Measurements from ENCODE around the gene RTEL1.

RTEL1 gene

DNA sequence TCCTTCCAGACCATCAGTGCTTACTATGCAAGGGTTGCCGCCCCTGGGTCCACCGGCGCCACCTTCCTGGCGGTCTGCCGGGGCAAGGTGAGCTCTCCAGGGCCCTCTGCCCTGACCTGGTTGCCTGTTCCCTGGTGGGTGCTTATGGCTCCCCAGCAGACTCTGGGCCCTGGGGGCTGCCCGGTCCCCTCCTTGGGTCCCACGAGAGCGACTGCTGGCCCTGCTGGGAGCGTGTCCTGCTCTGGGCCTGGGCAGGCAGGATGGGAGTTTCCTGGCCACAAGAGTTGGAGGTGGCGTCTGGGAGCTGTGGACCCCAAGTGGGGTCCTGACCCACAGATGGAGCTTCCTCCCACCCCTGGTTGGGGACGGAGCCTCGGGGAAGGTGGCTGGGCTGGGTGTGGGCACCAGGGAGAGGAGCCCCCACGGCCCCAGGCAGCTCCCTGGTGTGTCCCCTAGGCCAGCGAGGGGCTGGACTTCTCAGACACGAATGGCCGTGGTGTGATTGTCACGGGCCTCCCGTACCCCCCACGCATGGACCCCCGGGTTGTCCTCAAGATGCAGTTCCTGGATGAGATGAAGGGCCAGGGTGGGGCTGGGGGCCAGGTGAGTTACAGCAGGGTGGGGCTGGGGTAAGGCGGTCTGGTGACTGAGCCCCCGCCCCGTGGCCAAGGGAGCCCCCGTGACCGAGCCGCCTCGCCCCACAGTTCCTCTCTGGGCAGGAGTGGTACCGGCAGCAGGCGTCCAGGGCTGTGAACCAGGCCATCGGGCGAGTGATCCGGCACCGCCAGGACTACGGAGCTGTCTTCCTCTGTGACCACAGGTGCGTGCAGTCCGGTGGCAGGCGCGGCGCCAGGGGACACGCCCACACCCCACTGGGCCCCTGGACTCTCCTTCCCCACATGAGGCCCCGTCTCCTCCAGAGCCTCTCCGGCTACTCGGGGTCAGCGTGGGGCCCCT is 31.2 kb downstream of the RTEL1 start:
- no peak for DNase-seq (ENCODE audit: low read depth)

GRCh38 chr20:63690003-63690897 is 32.1 kb downstream of the RTEL1 start:
- no peak for DNase-seq (ENCODE audit: low read depth)

DNA sequence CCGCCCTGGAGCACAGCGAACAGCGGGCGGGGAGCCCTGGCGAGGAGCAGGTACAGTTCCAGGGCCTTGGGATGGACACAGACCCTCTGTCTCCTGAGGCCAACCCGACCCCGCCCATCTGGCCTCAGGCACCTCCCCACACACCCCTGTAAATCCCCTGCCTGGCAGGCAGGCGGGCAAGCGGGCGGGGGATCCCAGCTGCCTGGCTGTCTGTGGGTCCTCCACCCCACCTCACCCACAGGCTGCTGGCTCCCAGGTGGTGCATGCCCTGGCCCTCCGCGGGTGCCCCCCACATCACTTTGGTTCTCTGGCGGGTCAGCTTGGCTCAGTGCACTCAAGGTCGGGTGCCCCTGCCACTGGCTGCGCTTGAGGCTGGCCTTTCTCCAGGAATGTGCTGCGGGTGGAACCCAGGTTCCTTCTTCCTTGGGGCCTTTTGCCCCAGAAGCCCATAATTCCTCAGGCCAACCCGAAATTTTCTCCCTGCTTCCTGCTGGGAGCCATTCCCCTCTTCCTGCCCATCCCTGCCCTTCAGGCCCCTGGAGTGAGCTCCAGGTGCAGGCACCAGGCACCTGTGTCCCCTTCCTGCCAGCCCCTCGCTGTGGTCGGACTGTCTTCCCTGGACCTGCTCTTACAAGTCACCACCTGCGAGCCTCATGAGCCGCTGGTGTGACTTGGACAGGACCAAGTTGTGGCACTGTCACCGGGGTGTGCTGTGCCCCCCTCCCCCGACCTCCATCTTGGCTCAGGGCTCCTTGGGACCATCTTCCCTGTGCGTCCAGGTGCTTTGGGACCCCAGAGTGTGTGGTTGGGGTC is 33.0 kb downstream of the RTEL1 start:
- no peak for DNase-seq (ENCODE audit: low read depth)

- DNase-seq (ENCODE audit: low read depth) = no peak
Measured at GRCh38 chr20:63691711-63692435, 33.8 kb downstream of the RTEL1 start.

- DNase-seq (ENCODE audit: low read depth) = no peak
Measured at GRCh38 chr20:63692436-63693082, 34.4 kb downstream of the RTEL1 start.

DNA sequence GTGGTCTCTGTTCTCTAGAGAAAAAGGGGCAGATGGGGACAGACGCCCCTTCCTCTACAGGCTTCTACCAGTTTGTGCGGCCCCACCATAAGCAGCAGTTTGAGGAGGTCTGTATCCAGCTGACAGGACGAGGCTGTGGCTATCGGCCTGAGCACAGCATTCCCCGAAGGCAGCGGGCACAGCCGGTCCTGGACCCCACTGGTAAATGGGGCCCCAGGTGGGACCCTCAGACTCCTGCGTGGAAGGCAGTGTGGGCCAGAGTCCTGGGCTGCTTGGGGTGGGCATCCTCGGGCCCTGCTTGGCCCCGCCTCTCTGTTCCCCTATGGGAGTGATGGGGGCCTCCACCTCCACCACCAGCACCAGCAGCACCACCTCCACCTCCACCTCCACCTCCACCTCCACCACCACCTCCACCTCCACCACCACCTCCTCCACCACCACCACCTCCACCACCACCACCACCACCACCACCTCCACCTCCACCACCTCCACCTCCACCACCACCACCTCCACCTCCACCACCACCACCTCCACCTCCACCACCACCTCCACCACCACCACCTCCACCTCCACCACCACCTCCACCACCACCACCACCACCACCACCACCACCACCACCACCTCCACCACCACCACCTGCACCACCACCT is 35.1 kb downstream of the RTEL1 start:
- no peak for DNase-seq (ENCODE audit: low read depth)

DNA sequence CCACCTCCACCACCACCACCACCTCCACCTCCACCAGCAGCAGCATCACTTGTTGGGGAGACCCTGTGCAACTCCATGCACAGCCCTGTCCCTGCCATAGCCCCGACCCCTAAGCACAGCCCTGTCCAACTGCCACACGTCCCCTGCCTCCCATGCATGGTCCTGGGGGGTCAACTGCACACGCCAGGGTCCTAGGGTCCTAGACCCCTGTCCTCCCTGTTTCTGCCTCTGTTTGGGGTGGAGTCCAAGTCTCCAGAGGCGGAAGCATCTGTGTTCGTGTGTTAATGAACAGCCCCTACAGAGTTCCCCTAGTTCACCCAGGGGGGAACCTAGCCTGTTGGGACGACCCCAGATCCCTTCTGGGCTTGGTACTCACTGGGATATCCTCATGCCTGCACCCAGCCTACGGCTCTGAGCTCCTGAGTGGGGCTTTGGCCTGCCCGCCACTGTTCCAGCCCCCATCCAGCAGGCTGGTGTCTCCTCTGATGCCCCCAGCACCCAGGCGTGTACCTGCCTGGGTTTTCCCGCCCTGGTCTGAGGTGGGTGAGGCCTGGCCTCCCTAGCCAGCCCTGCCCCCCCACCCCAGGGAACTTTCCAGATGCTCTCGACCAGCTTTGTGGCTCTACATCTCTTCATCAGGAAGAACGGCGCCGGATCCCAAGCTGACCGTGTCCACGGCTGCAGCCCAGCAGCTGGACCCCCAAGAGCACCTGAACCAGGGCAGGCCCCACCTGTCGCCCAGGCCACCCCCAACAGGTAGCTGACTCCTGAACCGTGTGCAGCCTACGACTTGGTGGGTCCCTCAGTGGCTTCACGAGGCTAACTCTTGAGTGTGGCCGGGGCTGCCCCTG is 35.8 kb downstream of the RTEL1 start:
- DNase-seq (ENCODE audit: low read depth) = no peak

DNA sequence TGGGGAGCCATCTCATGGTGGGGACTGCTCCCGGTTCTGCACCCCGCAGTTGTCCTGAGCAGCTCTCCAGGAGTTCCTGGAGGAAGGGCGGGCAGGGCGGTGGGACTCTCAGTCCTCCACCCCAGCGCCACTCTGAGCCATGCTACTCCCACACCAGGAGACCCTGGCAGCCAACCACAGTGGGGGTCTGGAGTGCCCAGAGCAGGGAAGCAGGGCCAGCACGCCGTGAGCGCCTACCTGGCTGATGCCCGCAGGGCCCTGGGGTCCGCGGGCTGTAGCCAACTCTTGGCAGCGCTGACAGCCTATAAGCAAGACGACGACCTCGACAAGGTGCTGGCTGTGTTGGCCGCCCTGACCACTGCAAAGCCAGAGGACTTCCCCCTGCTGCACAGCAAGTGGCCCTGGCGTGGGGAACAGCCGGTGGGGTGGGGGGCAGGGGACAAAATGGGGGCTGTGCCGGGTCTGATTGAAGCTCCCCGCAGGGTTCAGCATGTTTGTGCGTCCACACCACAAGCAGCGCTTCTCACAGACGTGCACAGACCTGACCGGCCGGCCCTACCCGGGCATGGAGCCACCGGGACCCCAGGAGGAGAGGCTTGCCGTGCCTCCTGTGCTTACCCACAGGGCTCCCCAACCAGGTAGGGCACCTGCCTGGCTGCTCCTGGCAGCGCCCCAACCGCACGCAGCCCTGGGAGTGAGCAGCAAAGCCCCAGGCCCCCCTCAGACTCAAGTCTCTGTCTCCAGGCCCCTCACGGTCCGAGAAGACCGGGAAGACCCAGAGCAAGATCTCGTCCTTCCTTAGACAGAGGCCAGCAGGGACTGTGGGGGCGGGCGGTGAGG is 36.7 kb downstream of the RTEL1 start:
- DNase-seq (ENCODE audit: low read depth) = no peak

DNA sequence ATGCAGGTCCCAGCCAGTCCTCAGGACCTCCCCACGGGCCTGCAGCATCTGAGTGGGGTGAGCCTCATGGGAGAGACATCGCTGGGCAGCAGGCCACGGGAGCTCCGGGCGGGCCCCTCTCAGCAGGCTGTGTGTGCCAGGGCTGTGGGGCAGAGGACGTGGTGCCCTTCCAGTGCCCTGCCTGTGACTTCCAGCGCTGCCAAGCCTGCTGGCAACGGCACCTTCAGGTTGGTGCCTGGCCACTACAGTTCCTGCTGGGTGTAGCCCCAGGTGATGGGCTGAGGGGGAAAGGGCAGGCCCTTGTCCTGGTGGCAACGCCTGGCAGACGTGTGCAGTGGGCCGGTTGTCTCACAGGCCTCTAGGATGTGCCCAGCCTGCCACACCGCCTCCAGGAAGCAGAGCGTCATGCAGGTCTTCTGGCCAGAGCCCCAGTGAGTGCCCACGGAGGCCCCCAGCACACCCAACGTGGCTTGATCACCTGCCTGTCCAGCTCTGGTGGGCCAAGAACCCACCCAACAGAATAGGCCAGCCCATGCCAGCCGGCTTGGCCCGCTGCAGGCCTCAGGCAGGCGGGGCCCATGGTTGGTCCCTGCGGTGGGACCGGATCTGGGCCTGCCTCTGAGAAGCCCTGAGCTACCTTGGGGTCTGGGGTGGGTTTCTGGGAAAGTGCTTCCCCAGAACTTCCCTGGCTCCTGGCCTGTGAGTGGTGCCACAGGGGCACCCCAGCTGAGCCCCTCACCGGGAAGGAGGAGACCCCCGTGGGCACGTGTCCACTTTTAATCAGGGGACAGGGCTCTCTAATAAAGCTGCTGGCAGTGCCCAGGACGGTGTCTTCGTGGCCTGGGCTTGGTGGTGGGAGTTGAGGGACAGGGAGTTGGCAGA is 37.6 kb downstream of the RTEL1 start:
- DNase-seq (ENCODE audit: low read depth) = no peak

GRCh38 chr20:63696306-63696627 is 38.2 kb downstream of the RTEL1 start:
- no peak for DNase-seq (ENCODE audit: low read depth)

- DNase-seq (ENCODE audit: low read depth) = no peak
Measured at GRCh38 chr20:63696628-63697356, 38.7 kb downstream of the RTEL1 start, which contains the start of gene TNFRSF6B. TSS of gene TNFRSF6B (plus strand) at chr20:63696652. CDS start at chr20:63696768, 116 bp downstream.

GRCh38 chr20:63697357-63697867 is 39.3 kb downstream of the RTEL1 start:
- DNase-seq (ENCODE audit: low read depth) = no peak

- DNase-seq (ENCODE audit: low read depth) = no peak
Measured at GRCh38 chr20:63697868-63698545, 39.9 kb downstream of the RTEL1 start.

- DNase-seq (ENCODE audit: low read depth) = no peak
Measured at GRCh38 chr20:63698739-63699465, 40.8 kb downstream of the RTEL1 start.
